Stimulated activated CD8-positive, alpha-beta memory T cell treated with anti-CD3 and anti-CD28 coated beads, Interleukin-15, amount 100 ng/mL, for 48 hours (primary cell): Measurements from ENCODE around the gene IKZF2.

ENCODE experiments used
- DNase-seq, 2 donors: peaks; one replicate each; pipeline ENCODE4 v3.0.0-alpha.2; 2020; ENCODE audit warnings: low read depth in 2 of 2

The IKZF2 gene

GRCh38 chr2:212958757-212959295, 192.6 kb downstream of the IKZF2 start:
- no peak for DNase-seq

DNA sequence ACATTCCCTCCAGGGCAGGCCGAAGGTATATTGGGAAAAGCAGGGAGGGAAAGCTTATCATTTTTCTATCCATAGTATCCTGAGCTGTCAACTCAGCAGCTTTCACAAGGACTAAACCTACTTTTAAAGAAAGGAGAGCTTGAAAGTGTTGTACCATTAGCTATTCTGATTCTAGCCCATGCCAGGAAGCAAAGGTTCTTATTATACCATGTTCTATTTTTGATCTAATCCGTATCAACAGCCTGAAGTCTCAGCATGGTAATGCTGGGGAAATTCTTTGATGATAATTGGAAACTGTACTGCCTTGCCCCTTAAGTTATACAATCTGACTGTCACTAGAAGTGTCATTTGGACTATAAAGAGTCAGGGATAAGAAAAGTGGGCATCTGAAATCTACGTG, 193.3 kb downstream of the IKZF2 start:
- no peak for DNase-seq

DNA sequence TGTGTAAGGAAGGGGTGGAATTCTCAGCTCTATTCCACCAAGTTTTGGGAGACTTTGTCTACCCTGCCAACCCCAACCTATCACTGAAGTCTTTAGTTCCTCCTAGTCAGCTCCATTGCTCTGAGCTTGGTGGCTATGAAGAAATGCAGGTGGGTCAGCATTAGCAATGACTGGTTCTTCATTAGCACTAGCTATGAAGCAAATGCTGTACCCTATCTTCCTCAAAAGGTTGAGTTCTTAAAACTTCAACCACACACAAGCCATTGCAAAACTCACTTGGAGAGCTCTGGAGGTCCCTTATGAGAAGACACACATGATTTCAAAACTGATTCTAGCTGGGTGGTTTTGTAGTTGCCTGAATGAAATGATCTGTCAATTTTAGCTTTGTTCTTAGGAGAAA, 193.8 kb downstream of the IKZF2 start:
- no peak for DNase-seq

GRCh38 chr2:212956665-212957607, 194.5 kb downstream of the IKZF2 start:
- no peak for DNase-seq

DNA sequence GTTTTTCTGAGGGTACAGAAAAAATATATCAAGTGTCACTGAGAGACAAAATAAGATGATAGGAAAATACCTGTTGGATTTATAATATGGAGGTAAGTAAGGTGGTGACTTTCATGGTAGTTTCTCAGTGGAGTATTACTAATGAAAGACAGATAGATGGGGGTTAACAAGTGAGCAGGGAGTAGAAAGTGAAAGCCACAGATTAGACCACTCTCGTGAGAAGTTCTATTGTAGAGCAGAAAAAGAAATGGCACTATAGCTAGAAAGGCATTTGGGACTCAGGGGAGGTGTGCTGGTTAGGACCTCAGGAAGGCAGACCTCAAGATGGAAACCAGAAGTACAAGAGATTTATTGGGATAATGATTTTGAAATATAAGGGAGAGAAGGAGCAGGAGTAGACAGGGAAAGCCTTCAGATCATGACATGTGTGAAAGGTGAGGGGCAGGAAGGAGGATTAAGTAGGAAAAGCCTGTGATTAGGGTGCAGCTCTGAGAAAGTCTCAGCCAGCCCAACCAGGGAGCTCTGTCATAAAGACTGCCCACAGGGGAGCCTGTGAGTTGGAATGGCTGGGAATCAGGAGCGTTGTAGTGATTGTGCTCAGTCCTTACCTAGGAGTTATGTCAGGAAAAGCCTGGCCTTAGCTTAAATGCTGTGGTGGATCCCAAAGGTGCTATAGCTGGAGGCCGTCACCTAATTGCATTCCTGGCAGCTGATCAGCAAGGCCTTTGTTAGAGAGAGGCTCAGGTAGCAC, 198.1 kb downstream of the IKZF2 start:
- DNase-seq = no peak

DNA sequence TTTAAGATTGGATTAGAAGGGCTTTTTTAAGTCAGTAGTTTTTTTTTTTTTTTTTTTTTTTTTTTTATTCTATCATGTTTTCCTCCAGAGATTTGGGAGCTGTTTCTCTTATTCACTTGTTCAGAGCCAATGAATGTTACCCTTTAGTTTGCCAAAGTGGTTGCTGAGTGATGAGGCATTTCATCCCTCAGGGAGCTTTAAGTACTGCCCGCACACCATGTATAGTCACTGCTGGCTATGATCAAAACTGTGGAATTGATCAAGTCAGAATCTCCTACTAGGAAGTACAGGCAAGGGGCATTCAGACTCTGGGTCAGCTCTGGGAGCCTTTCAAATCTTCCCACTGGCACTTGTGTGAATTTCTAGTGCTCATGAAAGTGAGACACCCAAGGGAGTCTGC, 201.6 kb downstream of the IKZF2 start:
- DNase-seq = no peak
